ENCODE results near the gene BNC2.
"Not testable (repeated sequence)": the region's sequence is repeated elsewhere in the genome, so short reads cannot be mapped to it uniquely, and the experiment has no call there.

BNC2 gene

DNA sequence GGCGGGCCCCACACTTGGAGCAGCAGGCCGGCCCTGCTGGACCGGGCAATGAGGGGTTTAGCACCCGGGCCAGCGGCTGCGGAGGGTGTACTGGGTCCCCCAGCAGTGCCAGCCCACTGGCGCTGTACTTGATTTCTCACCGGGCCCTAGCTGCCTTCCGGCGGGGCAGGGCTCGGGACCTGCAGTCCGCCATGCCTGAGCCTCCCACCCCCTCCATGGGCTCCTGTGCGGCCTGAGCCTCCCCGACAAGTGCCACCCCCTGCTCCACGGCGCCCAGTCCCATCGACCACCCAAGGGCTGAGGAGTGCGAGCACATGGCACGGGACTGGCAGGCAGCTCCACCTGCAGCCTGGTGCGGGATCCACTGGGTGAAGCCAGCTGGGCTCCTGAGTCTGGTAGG lies 389.9 kb downstream of the BNC2 start:
- DNase-seq = not testable (repeated sequence)

- no peak for DNase-seq
Observed at GRCh38 chr9:16475996-16476395, 394.5 kb downstream of the BNC2 start.

DNA sequence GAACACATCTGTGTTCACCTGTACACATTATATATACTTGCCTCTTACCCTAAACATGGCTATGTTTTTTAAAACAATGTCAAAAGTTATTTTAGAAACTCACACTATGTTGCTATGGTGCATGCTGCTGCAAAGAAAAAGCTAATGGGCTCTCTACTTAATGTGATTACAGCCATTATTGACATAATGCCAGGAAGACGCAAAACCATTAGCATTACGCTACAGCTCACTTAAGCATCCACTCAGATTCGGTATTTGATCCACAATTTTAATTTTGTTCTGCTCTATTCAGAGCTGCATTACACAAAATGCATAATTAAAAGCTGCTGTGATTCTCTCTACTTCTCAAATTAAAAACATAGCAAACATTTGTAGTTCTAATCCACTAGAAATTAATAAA lies 395.2 kb downstream of the BNC2 start:
- DNase-seq = no peak

DNA sequence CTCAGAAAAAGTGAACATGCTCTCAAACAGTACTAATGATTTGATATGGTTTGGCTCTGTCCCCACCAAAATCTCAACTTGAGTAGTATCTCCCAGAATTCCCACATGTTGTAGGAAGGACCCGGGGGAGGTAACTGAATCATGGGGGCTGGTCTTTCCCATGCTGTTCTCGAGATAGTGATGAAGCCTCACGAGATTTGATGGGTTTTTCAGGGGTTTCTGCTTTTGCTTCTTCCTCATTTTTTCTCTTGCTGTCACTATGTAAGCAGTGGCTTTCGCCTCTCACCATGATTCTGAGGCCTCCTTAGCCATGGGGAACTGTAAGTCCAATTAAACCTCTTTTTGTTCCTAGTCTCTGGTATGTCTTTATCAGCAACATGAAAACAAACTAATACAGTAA lies 401.3 kb downstream of the BNC2 start:
- DNase-seq = no peak

- DNase-seq = no peak
Observed at GRCh38 chr9:16461851-16462250, 408.6 kb downstream of the BNC2 start.

DNA sequence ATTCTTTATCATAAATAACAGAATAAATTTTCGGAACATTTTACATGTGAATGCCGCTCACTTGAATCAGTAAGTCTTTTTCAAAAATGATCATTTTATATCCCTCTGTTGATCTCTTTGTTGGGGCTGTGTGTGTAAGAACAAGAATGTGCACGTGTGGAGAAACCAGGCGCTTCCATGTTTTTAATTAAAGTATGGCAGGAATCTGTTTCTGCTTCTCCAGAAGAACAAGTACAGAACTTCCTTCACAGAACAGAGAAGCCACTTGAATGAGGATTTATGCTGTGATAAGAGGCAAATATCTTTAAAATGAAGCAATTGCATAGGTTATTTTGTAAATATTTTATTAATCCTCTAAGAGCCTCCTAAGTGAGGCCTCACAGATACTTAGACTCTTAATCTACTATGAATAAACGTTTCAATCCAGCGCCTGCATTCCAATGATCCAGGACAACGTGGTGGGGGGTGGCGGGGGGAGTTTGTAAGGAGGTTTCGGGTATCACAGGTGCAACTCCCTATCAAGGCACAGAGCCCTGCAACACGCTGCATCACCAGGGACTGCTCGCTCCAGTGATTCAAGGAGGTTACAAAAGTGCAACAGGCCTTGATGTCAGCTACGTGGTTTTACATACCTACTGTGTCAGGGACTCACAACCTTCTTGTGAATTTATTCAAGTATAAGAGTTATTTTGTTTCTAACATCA lies 409.2 kb downstream of the BNC2 start:
- no peak for DNase-seq

DNA sequence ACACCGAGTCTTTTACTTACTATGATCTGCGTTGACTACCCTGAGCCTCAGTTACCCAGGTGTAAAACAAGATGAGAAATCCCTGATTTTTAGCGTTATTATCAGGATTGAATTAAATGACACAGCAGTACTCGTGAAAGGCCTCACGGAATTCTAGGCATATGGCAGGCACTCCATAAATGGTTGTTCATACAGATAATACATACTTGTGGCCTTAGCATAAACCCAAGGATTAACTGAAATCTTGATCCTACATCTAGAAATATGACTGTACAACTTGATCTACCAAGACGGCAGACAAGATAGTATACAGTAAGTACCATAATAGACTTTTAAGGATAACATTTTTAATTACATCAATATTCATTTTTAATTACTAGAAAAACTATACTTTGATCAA lies 409.8 kb downstream of the BNC2 start:
- DNase-seq = no peak

DNA sequence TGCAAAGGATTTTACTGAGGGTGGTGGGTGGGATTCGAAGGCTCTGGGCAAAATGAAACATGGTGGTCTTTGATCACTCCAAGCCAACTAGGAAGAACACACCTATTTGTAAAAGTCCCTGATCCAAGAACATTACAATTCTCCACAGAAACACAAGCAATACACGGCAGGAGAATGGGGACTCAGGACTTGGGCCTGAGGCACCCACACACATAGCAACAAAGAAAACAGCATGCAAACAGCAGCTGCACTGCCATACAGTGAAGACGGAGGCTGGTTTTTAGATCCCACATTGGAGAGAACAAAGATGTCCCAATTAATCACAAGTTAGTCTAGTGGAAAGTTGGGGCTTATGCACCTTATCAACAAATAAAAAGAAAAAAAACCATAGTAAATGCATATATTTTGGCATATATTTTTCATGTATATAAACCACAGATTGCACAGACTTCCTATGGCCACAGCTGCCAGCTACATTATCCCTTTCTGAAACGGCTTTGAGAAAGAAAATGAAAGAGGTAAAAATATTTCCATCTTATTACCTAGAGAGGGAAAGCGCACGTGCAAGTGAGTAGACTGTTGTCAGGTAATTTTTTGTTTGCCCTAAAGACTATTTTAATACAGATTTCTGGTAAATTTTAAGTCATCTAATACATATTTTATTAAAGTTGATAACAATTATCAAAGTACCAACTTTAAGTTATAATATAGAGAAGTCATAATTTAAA lies 410.9 kb downstream of the BNC2 start:
- no peak for DNase-seq

- DNase-seq = no peak
Observed at GRCh38 chr9:16458696-16459420, 411.6 kb downstream of the BNC2 start.

DNA sequence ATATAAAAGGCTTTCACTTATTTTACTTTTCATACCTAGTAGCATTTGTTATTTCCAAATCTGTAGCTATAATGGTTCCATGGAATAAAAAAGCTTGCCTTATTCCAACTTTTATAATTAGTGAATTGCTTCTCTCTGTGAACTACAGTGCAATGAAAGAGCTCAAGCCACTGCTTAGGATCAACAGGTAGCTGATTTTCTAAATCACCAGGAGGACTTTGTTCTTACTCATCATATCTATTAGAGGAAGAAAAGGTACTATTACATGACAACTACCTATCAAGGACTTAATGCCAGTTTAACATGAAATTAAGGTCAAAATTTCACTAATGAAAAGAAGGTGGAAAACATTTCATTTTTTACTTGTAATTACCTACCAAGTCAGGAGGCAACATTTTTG lies 414.6 kb downstream of the BNC2 start:
- DNase-seq = no peak

DNA sequence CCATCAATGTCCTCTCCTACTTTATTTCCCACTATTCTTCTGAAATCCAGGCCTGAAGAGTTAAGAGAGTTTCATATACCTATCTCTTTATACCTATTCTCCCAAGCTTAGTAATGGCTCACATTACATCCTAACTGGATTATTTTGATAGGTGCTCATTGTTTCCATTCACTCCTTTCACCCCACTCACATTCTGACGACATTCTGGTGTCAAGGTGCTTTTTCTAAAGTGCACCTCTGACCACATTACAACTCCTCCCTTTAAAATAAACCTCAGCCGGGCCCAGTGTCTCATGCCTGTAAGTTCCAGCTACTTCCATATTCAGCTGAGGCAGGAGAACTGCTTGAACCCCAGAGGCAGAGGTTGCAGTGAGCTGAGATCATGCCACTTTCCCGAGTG lies 417.1 kb downstream of the BNC2 start:
- DNase-seq = no peak

DNA sequence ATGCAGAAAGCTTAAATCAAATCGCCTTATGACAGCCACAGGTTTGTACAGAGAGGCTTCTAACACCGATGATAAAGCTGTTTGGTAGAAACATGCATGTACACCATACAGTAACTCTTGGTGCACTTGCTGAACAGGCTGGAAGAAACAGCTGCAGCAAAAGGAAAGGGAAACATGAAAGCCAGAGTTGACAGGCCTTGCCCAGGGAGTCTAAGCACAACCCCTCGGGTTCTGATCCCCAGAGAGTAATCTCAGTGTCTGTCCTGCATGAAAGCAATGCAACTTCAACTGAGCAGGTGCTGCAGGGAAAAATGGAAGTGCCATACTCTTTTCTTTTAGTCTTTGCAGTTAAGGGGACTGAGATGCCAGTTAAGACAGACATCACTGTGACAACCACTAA lies 419.9 kb downstream of the BNC2 start:
- no peak for DNase-seq

GRCh38 chr9:16450043-16450442 lies 420.4 kb downstream of the BNC2 start:
- DNase-seq = no peak

- DNase-seq = no peak
Observed at GRCh38 chr9:16449076-16449730, 421.3 kb downstream of the BNC2 start.

DNA sequence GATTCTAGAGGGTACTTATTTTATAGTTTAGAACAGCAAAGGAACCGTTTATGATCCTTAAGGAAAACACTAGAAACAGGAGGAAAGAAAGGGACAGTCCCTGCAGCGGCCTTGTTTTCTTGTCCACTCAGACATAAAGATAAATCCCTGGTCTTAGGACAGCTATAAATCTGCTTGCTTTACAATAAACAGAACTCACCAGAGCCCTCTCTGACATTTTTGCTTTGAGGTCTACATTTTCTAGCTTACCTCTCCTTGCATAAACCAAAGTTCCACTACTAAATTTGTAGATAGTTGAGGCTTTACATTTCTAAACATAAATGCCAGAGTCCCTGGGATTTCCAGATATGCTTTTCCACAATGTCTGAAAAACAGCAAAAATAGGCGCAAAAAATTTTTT lies 422.5 kb downstream of the BNC2 start:
- DNase-seq = no peak

GRCh38 chr9:16446636-16447035 lies 423.8 kb downstream of the BNC2 start:
- DNase-seq = no peak

DNA sequence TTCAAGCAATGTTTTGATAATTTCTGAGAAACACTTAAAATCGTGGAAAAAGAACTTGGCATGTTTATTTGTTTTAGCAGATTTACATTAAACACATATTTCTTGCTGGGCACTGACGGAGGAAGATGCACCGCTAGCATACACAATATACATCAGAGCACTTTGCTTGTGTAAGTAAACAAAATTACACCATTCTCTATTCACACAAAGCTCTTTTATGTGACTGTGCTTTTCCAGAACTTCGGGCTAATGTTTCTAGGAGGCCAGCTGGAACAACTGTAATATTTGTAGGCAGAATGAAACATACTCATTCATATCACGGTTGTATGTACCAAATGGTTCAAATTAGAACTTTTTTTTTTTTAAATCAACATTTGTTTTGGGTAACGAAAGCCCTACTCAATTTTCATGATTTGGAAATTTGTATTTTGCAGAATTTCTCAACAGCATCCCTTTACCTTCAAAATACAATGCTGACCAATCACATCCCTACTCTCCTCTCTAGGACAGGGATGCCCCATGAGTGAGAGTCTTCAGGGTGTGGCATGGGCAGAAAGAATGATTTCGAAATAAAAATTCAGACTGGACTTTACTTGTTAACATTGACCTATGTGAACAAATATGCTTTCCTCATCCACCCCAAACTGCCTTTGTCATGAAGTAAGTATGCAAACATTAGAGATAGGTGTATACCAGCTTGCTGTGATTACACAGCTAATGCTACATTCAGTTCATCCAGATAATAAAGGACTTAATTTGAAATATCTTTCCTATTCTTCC lies 425.1 kb downstream of the BNC2 start:
- no peak for DNase-seq

GRCh38 chr9:16442622-16443021 lies 427.8 kb downstream of the BNC2 start:
- DNase-seq = no peak

DNA sequence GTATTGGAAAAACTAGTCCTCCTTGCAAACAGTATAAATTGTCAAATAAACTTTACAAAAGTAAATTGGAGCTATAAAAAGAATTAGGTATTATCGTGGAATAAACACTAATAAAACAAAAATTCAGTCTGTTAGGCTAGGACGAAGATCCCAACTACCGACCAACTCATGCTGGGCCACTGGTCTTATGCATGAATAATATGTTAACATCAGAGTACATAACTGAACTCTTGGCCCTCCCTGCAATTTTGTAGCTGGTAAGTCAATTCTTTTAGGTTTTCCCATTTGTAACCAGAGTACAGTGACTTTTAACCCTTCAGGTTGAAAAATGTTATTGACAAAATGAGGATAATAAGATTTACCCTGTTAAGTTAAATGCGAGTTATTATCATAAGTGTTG lies 428.7 kb downstream of the BNC2 start:
- no peak for DNase-seq

DNA sequence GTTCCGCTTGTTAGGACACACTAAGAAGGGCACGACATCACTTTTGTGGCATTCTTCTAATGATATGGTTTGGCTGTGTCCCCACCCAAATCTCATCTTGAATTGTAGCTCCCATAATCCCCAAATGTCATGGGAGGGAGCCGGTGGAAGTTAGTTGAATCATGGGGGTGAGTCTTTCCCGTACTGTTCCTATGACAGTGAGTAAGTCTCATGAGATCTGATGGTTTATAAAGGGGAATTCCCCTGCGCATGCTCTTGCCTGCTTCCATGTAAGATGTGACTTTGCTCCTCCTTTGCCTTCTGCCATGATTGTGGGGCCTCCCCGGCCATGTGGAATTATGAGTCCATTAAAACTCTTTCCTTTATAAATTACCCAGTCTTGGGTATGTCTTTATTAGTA lies 431.6 kb downstream of the BNC2 start:
- not testable (repeated sequence) for DNase-seq

GRCh38 chr9:16436545-16436944 lies 433.9 kb downstream of the BNC2 start:
- DNase-seq = no peak

DNA sequence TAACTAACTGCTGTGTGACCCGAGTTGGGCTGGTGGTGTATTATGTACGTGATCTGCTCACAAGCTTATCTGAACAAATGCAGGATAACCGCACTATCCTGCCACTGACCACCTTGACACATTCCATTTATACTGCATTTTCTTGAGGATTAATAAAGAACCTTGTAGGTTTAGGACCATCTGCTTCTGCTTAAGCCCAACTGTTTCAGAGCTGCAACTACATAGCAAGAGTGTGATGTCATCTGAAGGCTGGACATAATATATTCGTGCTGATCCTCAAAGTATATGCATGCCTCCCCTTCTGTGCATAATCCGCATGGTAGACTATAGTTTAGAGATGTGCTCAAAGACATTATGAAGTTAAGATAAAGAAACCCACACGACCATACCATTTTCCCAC lies 435.9 kb downstream of the BNC2 start:
- DNase-seq = no peak

- no peak for DNase-seq
Observed at GRCh38 chr9:16433494-16433893, 437.0 kb downstream of the BNC2 start.
